Right atrium auricular region (tissue), 2 donors: ENCODE measurements around the gene C1QB. TPM values are rescaled to one million over a fixed set of nuclear protein-coding genes. Genes with fewer than 3 reads are reported as not detected.

Source experiments
- DNase-seq: peaks from one replicate; pipeline ENCODE4 v3.0.0-alpha.2; 2019; ENCODE audit warnings: low spot score
- H3K27ac ChIP-seq, 2 donors: fragments of 200-600 bp; sonication (generic); 1 replicate in 1 of 2; 2 replicates in 1 of 2; pipeline ENCODE4 v1.5.1; 2016 to 2019
- H3K27me3 ChIP-seq, 2 donors: fragments of 200-600 bp; sonication (generic); one replicate each; pipeline versions ENCODE4 v1.5.1 to v1.6.0; 2017 to 2019
- H3K36me3 ChIP-seq: fragments of 200-600 bp; sonication (generic); one replicate; pipeline ENCODE4 v1.5.1; 2016
- H3K4me1 ChIP-seq, 2 donors: fragments of 200-600 bp; sonication (generic); one replicate each; pipeline versions ENCODE4 v1.5.1 to v1.6.0; 2017 to 2019
- H3K4me3 ChIP-seq, 2 donors: fragments of 200-600 bp; sonication (generic); 1 replicate in 1 of 2; 2 replicates in 1 of 2; pipeline ENCODE4 v1.5.1; 2017 to 2019; ENCODE audit warnings: mild to moderate bottlenecking in 1 of 2, moderate library complexity in 1 of 2
- H3K9me3 ChIP-seq, 2 donors: fragments of 200-600 bp; sonication (generic); one replicate each; pipeline ENCODE4 v1.5.1; 2019
- total RNA-seq, 2 donors: library from RNA; depleted of rRNA; stranded (reverse); fragments of >200 nt; gene quantifications; one replicate each; pipeline ENCODE4 v1.1.0, GENCODE V29; 2016
- TF ChIP-seq, protein P1 (sequence below), 2 donors: fragments of 200-600 bp; sonication (generic); IDR thresholded peaks; one replicate each; pipeline ENCODE4 v1.5.1; 2019; ENCODE audit warnings: antibody characterized with exemption in 2 of 2

The C1QB gene
- total RNA-seq, 2 donors from 2014 or later: 82.5 to 262 TPM

DNA sequence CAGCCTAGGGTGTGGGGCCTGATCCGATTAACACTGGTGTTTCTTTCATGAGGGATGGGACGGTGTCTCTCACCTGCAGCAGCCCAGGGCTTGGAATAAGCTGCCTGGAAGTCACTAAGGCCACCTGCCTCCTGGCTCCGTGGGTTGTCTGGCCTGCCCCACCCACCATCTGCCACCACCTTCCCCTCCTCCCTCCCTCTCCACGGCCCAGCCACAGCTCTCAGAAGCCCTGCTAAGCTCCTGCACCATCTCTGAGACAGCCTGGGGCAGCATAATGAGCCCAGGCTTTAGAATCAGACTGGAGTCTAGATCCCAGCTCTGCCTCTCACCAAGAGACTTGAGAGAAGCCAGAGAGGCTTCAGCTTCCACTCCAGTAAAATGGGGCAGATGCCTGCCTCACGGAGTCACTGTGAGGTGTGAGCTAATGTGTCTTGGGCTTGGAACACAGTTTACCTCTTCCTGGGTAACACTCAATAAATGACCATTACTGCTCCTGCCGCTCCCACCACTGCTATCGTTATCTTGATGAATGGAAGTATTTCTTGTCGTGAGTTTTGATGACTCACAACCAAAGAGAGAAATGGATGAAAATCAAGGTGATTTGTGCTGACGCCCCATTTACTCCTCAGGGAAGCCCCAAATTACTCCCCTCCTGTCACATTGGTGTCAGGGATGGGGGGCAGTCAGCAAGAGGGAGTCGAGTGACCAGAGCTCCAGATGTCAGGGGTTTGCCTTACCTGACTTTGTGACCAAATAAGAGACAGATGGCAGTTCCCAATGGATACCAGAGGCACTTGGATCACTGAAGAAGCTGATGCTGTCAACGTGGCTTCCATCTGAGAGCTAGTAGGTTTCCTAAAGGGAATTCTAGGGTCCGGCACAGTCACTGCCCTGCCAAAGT, 40.1 kb upstream of the C1QB start:
- Histone ChIP-seq H3K27me3 (no peaks in the 10 kb centered on the region), H3K4me3 (no peak overlapping the region), H3K27ac (no peak overlapping the region), H3K4me1 (no peaks in the 10 kb centered on the region), H3K36me3 (no peaks in the 10 kb centered on the region), H3K9me3 (no peaks in the 10 kb centered on the region)
- TF ChIP-seq, protein P1, sequence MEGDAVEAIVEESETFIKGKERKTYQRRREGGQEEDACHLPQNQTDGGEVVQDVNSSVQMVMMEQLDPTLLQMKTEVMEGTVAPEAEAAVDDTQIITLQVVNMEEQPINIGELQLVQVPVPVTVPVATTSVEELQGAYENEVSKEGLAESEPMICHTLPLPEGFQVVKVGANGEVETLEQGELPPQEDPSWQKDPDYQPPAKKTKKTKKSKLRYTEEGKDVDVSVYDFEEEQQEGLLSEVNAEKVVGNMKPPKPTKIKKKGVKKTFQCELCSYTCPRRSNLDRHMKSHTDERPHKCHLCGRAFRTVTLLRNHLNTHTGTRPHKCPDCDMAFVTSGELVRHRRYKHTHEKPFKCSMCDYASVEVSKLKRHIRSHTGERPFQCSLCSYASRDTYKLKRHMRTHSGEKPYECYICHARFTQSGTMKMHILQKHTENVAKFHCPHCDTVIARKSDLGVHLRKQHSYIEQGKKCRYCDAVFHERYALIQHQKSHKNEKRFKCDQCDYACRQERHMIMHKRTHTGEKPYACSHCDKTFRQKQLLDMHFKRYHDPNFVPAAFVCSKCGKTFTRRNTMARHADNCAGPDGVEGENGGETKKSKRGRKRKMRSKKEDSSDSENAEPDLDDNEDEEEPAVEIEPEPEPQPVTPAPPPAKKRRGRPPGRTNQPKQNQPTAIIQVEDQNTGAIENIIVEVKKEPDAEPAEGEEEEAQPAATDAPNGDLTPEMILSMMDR (IDR thresholded peaks at IDR 0.05): no peak
- no peak for DNase-seq

DNA sequence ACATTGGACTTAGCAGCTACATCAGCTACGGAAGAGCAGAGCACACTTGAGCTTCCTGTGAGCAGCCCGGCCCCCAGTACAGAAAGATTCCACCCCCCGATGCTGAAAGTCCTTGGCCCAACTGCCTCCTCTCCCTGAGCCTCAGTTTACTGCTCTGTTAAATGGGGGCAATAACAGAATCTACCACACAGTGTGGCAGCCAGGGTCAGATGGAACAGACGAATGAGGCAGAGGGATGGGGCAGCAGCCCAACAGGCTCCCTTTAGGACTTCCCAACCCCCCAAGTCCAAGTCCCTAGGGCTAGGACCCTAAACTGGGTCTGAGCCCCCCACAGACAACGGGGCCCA, 39.5 kb upstream of the C1QB start:
- Histone ChIP-seq H3K4me1 (no peaks in the 10 kb centered on the region), H3K9me3 (no peaks in the 10 kb centered on the region), H3K4me3 (no peak overlapping the region), H3K27ac (no peak overlapping the region), H3K36me3 (no peaks in the 10 kb centered on the region), H3K27me3 (no peaks in the 10 kb centered on the region)
- TF ChIP-seq, protein P1 (IDR thresholded peaks at IDR 0.05): no peak
- DNase-seq: no peak

- no peak for DNase-seq
- H3K36me3 ChIP-seq: no peaks in the 10 kb centered on the region
- H3K4me1 ChIP-seq: no peaks in the 10 kb centered on the region
- H3K27me3 ChIP-seq: no peaks in the 10 kb centered on the region
- no peaks in the 10 kb centered on the region for H3K9me3 ChIP-seq
- H3K4me3 ChIP-seq: no peak overlapping the region
- TF ChIP-seq, protein P1 (IDR thresholded peaks at IDR 0.05): no peak
- no peak overlapping the region for H3K27ac ChIP-seq
These were observed 39.1 kb upstream of the C1QB start for GRCh38 chr1:22613951-22614350.

GRCh38 chr1:22615886-22616285, 37.1 kb upstream of the C1QB start:
- Histone ChIP-seq H3K4me1 (no peaks in the 10 kb centered on the region), H3K36me3 (no peaks in the 10 kb centered on the region), H3K27ac (no peak overlapping the region), H3K9me3 (no peaks in the 10 kb centered on the region), H3K27me3 (peaks cover 0 to 7% of the 10 kb centered on the region in 2 donors), H3K4me3 (no peak overlapping the region)
- TF ChIP-seq, protein P1 (IDR thresholded peaks at IDR 0.05): no peak
- DNase-seq: no peak

GRCh38 chr1:22616571-22616970, 36.5 kb upstream of the C1QB start:
- no peaks in the 10 kb centered on the region for H3K4me1 ChIP-seq
- TF ChIP-seq, protein P1 (IDR thresholded peaks at IDR 0.05): no peak
- no peaks in the 10 kb centered on the region for H3K9me3 ChIP-seq
- H3K36me3 ChIP-seq: no peaks in the 10 kb centered on the region
- no peak overlapping the region for H3K27ac ChIP-seq
- no peak overlapping the region for H3K4me3 ChIP-seq
- DNase-seq: no peak
- H3K27me3 ChIP-seq: peaks cover 0 to 7% of the 10 kb centered on the region in 2 donors
